K562 (cell line): Measurements from ENCODE around the gene ZNF473. TPM values are rescaled to one million over a fixed set of nuclear protein-coding genes. Genes with fewer than 3 reads are reported as not detected.

ENCODE experiments used
- ATAC-seq: fragments of 200-7000 bp; cut with Tn5 transposase; 3 replicates; pipeline ENCODE4 v1.9.1; 2020; ENCODE audit warnings: moderate library complexity
- BruUV-seq: library from RNA; stranded (reverse); fragments of 400-500 nt; replicated peaks from 2 replicates; lab custom pipeline; 2021; lab: Mats Ljungman, UMichigan
- CTCF ChIA-PET: fragments of 300-600 bp; formaldehyde crosslinking; extraction: SDS; loops from one replicate; lab custom pipeline; 2021; ENCODE audit warnings: low intra/inter-chr PET ratio; lab: Yijun Ruan, JAX
- POLR2A ChIA-PET: fragments of 300-600, 350-650 bp; sonication (Branson Sonifier 250); formaldehyde crosslinking; extraction: SDS; loops from one replicate; lab custom pipeline; 2021; ENCODE audit warnings: antibody characterized with exemption, inconsistent platforms; lab: Yijun Ruan, JAX
- DNase-seq, 4 experiments: peaks; one replicate each; pipeline versions ENCODE4 v3.0.0 to v3.0.0-alpha.2; 2011 to 2018; ENCODE audit warnings: low spot score in 3 of 4, mixed read lengths in 3 of 4; ENCODE audit errors: extremely low read depth in 1 of 4
- FAIRE-seq: peaks from 2 replicates; lab custom pipeline; 2011; peaks lifted over from hg19 to GRCh38; lab: Jason Lieb, UNC
- H2AFZ ChIP-seq: 2 replicates; pipeline ENCODE4 v1.6.0; 2011; ENCODE audit warnings: low read depth, low read length, control low read depth, inconsistent platforms
- H3K27ac ChIP-seq: fragments of 200-600 bp; 3 replicates; pipeline ENCODE4 v1.8.0; 2011; ENCODE audit warnings: low read depth, mild to moderate bottlenecking, control low read depth, inconsistent platforms, low read length, moderate library complexity, mixed read lengths; ENCODE audit errors: extremely low read depth
- H3K27me3 ChIP-seq, 2 experiments: fragments of 300-600 bp in 1 of 2; 2 replicates in 1 of 2; 3 replicates in 1 of 2; pipeline versions ENCODE4 v1.6.0 to v1.8.0; 2011; ENCODE audit warnings: inconsistent platforms in 2 of 2, low read length in 2 of 2, mild to moderate bottlenecking in 1 of 2, mixed read lengths in 1 of 2, moderate library complexity in 1 of 2; ENCODE audit not compliant: control insufficient read depth in 2 of 2, insufficient read depth in 2 of 2
- H3K36me3 ChIP-seq: fragments of 300-600 bp; 3 replicates; pipeline ENCODE4 v1.8.0; 2011; ENCODE audit warnings: mild to moderate bottlenecking, low read length, inconsistent platforms; ENCODE audit not compliant: control insufficient read depth, insufficient read depth
- H3K4me1 ChIP-seq, 2 experiments: fragments of 200-600 bp in 1 of 2; replicated peaks in 1 of 2; 2 replicates in 1 of 2; 3 replicates in 1 of 2; pipeline versions ENCODE4 v1.5.1 to v1.8.0; 2011; ENCODE audit warnings: inconsistent platforms in 2 of 2, low read length in 2 of 2, mild to moderate bottlenecking in 1 of 2, mixed read lengths in 1 of 2, moderate library complexity in 1 of 2; ENCODE audit not compliant: control insufficient read depth in 2 of 2, insufficient read depth in 2 of 2
- H3K4me2 ChIP-seq: 2 replicates; pipeline ENCODE4 v1.6.1; 2011; ENCODE audit warnings: low read length, control low read depth, inconsistent platforms, mixed read lengths; ENCODE audit not compliant: insufficient read depth
- H3K4me3 ChIP-seq: fragments of 200-600 bp; sonication (generic), shearing (Covaris generic); 2 replicates; pipeline ENCODE4 v1.5.1; 2016; ENCODE audit warnings: control low read depth, inconsistent platforms
- H3K79me2 ChIP-seq: fragments of 200-600 bp; 3 replicates; pipeline ENCODE4 v1.8.0; 2011; ENCODE audit warnings: low read length, inconsistent platforms; ENCODE audit not compliant: control insufficient read depth, insufficient read depth
- H3K9ac ChIP-seq, 2 experiments: 2 replicates each; pipeline versions ENCODE4 v1.6.0 to v1.6.1; 2011; ENCODE audit warnings: low read depth in 2 of 2, low read length in 2 of 2, control low read depth in 1 of 2, inconsistent platforms in 1 of 2, mild to moderate bottlenecking in 1 of 2, mixed read lengths in 1 of 2; ENCODE audit not compliant: insufficient read depth in 1 of 2
- H3K9me1 ChIP-seq: one replicate; pipeline ENCODE4 v1.6.0; 2011; ENCODE audit warnings: inconsistent platforms, mild to moderate bottlenecking, low read length, moderate library complexity; ENCODE audit not compliant: control insufficient read depth, insufficient read depth
- H3K9me3 ChIP-seq: replicated peaks from 2 replicates; pipeline ENCODE4 v1.5.1; 2011; ENCODE audit warnings: low read depth, low read length, inconsistent platforms; ENCODE audit not compliant: control insufficient read depth, insufficient read depth
- H4K20me1 ChIP-seq: replicated peaks from 2 replicates; pipeline ENCODE4 v1.6.1; 2011; ENCODE audit warnings: low read length, inconsistent platforms, mixed read lengths; ENCODE audit not compliant: control insufficient read depth, insufficient read depth
- BCOR ChIP-seq: fragments of 450-650 bp; IDR thresholded peaks from 2 replicates; pipeline ENCODE4 v1.6.1; 2016
- LARP7 ChIP-seq: fragments of 450-650 bp; IDR thresholded peaks from 2 replicates; pipeline ENCODE4 v1.6.1; 2016
- MAFF ChIP-seq: IDR thresholded peaks from 2 replicates; pipeline ENCODE4 v1.6.1; 2012; ENCODE audit warnings: low read length, improper control_type of control experiment
- PPARD ChIP-seq: fragments of 250-450 bp; sonication (Bioruptor Pico); IDR thresholded peaks from 2 replicates; pipeline ENCODE4 v1.8.0; 2022; ENCODE audit warnings: inconsistent platforms, mild to moderate bottlenecking, moderate library complexity
- RBM25 ChIP-seq: fragments of 200-400 bp; formaldehyde crosslinking; IDR thresholded peaks from 2 replicates; pipeline ENCODE4 v1.6.1; 2018; ENCODE audit warnings: low read length, low read depth, moderate library complexity; ENCODE audit not compliant: severe bottlenecking
- SMARCB1 ChIP-seq: IDR thresholded peaks from 2 replicates; pipeline ENCODE4 v1.6.1; 2011; ENCODE audit warnings: improper control_type of control experiment, low read depth; ENCODE audit not compliant: insufficient read length
- TBP ChIP-seq: optimal IDR thresholded peaks from 2 replicates; pipeline ENCODE3; 2011; ENCODE audit warnings: low read depth, low read length, improper control_type of control experiment
- ZFP36 ChIP-seq: fragments of 150-350 bp; IDR thresholded peaks from 2 replicates; pipeline ENCODE4 v1.6.1; 2018; ENCODE audit warnings: low read length, low read depth; ENCODE audit not compliant: partially characterized antibody
- ZNF561 ChIP-seq: fragments of 450-650 bp; formaldehyde crosslinking; conservative IDR thresholded peaks from 2 replicates; pipeline ENCODE4 v1.4.0; 2020; ENCODE audit warnings: mild to moderate bottlenecking, moderate library complexity
- WGBS: fragments of 100-300 bp; shearing (Covaris generic); methylation state at CpG from one replicate; pipeline ENCODE4 v1.1.6; 2016; ENCODE audit warnings: low coverage, mixed read lengths; ENCODE audit not compliant: insufficient coverage; ENCODE audit errors: missing lambda C conversion rate; 5-methylcytosine and 5-hydroxymethylcytosine counted together
- in situ Hi-C: fragments of 300-500 bp; cut with MboI; formaldehyde crosslinking; loops from 4 replicates; pipeline ENCODE4 v1.15.0; 2018; ENCODE audit warnings: inconsistent platforms, mixed read lengths
- intact Hi-C: fragments of 100-400 bp; cut with micrococcal nuclease; formaldehyde crosslinking; loops from 2 replicates; pipeline ENCODE4 v1.14.2; 2022
- polyA plus RNA-seq, 8 experiments: library from polyadenylated mRNA; depleted of rRNA in 4 of 8; stranded (reverse) in 5 of 8; unstranded in 3 of 8; fragments of >200 nt; fragmentation: Nextera tagmentation in 2 of 8; fragmentation: Illumina TruSeq in 1 of 8; extraction: Ambion mirVana in 2 of 8; extraction: Trizol in 1 of 8; gene quantifications; 2 replicates each; pipeline versions ENCODE4 v1.2.1 to v1.2.3, GENCODE V29; 2011 to 2014; ENCODE audit warnings: inconsistent platforms in 1 of 8, missing spikeins in 1 of 8
- total RNA-seq, 7 experiments: library from RNA; depleted of rRNA in 6 of 7; stranded (reverse); fragments of >200 nt in 6 of 7; fragmentation: Illumina TruSeq in 2 of 7; extraction: Trizol in 2 of 7; gene quantifications; 2 replicates each; pipeline versions ENCODE4 v1.2.1 to v1.2.3, GENCODE V29; 2011 to 2021; ENCODE audit warnings: low replicate concordance in 1 of 7
- TF ChIP-seq, protein P1 (sequence below): fragments of 450-650 bp; IDR thresholded peaks from 2 replicates; pipeline ENCODE4 v1.6.1; 2016; ENCODE audit warnings: antibody characterized with exemption

Gene ZNF473
- total and polyA plus RNA-seq, 9 of the 15 experiments (the other 6 are each of a cell fraction or from before 2014, with no cell fraction given), result 8.2 to 34.0 (median 28.5) TPM

DNA sequence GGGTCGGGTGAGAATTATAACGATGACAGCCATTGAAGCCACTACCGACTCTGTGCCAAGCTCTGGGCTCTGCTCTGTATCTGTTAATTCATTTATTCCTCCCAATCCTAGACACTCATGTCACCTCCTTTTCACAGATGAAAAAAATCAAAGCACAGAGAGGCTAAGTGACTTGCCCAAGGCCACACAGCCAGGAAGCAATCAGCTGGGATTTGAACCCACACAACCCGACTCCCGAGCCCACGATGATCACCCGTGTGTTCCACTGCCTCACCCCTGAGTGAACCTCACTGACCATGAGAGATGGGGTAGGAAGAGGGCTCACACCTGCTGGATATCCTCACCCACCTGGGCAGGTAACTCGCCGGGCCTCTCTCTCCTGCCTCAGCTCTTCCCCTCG is 40.1 kb downstream of the ZNF473 start:
- H3K27me3 ChIP-seq, result peaks cover 0 to 8% of the 10 kb centered on the region in 2 experiments; a peak in 1 of 5 replicates
- no peak overlapping the region for H3K27ac ChIP-seq
- H3K9ac ChIP-seq, result peak overlapping the region in 1 of 2 experiments; percentile 74; a peak in 1 of 4 replicates
- FAIRE-seq, result no peak
- no peak overlapping the region for H3K4me2 ChIP-seq
- no peaks in the 10 kb centered on the region for H3K36me3 ChIP-seq
- DNase-seq, result no peak
- no peak for ATAC-seq
- in situ Hi-C loops (no loop called here), intact Hi-C loops (no loop called here)
- ChIA-PET CTCF (no interaction called here), POLR2A (interaction anchor here (2.3 kb wide), 1 partner anchor 13 kb away, joined by 8 read pairs; no protein-coding TSS in a partner anchor)
- no peak overlapping the region for H2AFZ ChIP-seq
- no peaks in the 10 kb centered on the region for H3K79me2 ChIP-seq
- TF ChIP-seq, protein P1, sequence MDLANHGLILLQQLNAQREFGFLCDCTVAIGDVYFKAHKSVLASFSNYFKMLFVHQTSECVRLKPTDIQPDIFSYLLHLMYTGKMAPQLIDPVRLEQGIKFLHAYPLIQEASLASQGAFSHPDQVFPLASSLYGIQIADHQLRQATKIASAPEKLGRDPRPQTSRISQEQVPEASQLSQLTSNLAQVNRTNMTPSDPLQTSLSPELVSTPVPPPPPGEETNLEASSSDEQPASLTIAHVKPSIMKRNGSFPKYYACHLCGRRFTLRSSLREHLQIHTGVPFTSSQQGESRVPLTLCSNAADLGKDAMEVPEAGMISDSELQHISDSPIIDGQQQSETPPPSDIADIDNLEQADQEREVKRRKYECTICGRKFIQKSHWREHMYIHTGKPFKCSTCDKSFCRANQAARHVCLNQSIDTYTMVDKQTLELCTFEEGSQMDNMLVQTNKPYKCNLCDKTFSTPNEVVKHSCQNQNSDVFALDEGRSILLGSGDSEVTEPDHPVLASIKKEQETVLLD, result no peak
- no peak for TF ChIP-seq MAFF
- no peak for TF ChIP-seq TBP
- TF ChIP-seq RBM25, result peak; percentile 72
- TF ChIP-seq SMARCB1, result no peak
- no peak for TF ChIP-seq LARP7
- TF ChIP-seq ZFP36, result peak; percentile 74
- TF ChIP-seq BCOR, result peak; percentile 52
- no peak for TF ChIP-seq PPARD (CRISPR knock-in tag)
- no peak for TF ChIP-seq ZNF561 (CRISPR knock-in tag)
- H3K9me3 ChIP-seq, result no peaks in the 10 kb centered on the region; the same call in 1 of the 2 replicates
- WGBS, result 16% methylated on average over 8 of the region's 10 CpGs
- H3K9me1 ChIP-seq, result no peaks in the 10 kb centered on the region
- no peaks in the 10 kb centered on the region; a peak in 2 of 5 replicates for H3K4me1 ChIP-seq
- no TSS peak for BruUV-seq
- H4K20me1 ChIP-seq, result no peaks in the 10 kb centered on the region
- H3K4me3 ChIP-seq, result no peak overlapping the region
